ENCODE measurements around the gene ASXL2. TPM values are rescaled to one million over a fixed set of nuclear protein-coding genes. Genes with fewer than 3 reads are reported as not detected.
A peak's percentile ranks its signal among the peaks of the same experiment; 100 is the strongest.
"Not testable (repeated sequence)": the region's sequence is repeated elsewhere in the genome, so short reads cannot be mapped to it uniquely, and the experiment has no call there.

Gene ASXL2
- total RNA-seq, 1 donor from 2014 or later: 25.4 TPM

DNA sequence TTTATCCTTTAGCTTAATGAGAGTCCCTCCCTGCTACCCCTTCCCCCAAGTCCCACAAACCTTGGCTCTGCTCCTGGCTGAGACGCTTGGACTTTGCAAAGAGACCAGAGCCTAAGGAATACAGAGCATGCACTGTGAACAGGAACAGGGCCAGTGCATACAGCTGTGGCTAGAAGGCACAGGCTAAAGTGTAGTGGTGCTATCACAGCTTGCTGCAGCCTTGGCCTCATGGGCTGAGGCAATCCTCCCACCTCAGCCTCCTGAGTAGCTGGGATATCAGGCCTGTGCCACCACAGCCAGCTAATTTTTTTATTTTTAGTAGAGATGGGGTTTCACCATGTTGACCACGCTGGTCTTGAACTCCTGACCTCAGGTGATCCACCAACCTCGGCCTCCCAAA is 39.5 kb upstream of the ASXL2 start:
- no peak for DNase-seq (ENCODE audit: low spot score in 2 of 2, unreplicated experiment in 2 of 2)
- Mint-ChIP-seq H3K4me3 (no peak overlapping the region), H3K27me3 (ENCODE audit: low read depth) (no peaks in the 10 kb centered on the region), H3K4me1 (peaks cover 11% of the 10 kb centered on the region), H3K9me3 (no peaks in the 10 kb centered on the region), H3K36me3 (no peaks in the 10 kb centered on the region), H3K27ac (no peak overlapping the region)
- TF ChIP-seq, protein P1, sequence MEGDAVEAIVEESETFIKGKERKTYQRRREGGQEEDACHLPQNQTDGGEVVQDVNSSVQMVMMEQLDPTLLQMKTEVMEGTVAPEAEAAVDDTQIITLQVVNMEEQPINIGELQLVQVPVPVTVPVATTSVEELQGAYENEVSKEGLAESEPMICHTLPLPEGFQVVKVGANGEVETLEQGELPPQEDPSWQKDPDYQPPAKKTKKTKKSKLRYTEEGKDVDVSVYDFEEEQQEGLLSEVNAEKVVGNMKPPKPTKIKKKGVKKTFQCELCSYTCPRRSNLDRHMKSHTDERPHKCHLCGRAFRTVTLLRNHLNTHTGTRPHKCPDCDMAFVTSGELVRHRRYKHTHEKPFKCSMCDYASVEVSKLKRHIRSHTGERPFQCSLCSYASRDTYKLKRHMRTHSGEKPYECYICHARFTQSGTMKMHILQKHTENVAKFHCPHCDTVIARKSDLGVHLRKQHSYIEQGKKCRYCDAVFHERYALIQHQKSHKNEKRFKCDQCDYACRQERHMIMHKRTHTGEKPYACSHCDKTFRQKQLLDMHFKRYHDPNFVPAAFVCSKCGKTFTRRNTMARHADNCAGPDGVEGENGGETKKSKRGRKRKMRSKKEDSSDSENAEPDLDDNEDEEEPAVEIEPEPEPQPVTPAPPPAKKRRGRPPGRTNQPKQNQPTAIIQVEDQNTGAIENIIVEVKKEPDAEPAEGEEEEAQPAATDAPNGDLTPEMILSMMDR (IDR thresholded peaks at IDR 0.05; ENCODE audit: unreplicated experiment): no peak

DNA sequence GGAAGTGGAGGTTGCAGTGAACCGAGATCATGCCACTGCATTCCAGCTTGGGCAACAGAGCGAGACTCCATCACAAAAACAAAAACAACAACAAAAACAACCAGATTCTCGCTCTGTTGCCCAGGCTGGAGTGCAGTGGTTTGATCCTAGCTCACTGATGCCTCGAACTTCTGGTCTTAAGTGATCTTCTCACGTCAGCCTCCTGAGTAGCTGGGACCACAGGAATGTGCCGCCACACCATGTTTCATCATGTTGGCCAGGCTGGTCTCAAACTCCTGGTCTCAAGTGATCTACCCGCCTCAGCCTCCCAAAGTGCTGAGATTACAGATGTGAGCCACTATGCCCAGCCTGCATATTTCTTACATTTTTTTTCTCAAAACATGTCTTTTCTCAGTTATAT is 39.1 kb upstream of the ASXL2 start:
- not testable (repeated sequence) for H3K9me3 Mint-ChIP-seq; H3K27me3 Mint-ChIP-seq (ENCODE audit: low read depth); H3K27ac Mint-ChIP-seq; H3K4me3 Mint-ChIP-seq; DNase-seq (ENCODE audit: low spot score in 2 of 2, unreplicated experiment in 2 of 2); H3K36me3 Mint-ChIP-seq
- peaks cover 12% of the 10 kb centered on the region for H3K4me1 Mint-ChIP-seq

DNA sequence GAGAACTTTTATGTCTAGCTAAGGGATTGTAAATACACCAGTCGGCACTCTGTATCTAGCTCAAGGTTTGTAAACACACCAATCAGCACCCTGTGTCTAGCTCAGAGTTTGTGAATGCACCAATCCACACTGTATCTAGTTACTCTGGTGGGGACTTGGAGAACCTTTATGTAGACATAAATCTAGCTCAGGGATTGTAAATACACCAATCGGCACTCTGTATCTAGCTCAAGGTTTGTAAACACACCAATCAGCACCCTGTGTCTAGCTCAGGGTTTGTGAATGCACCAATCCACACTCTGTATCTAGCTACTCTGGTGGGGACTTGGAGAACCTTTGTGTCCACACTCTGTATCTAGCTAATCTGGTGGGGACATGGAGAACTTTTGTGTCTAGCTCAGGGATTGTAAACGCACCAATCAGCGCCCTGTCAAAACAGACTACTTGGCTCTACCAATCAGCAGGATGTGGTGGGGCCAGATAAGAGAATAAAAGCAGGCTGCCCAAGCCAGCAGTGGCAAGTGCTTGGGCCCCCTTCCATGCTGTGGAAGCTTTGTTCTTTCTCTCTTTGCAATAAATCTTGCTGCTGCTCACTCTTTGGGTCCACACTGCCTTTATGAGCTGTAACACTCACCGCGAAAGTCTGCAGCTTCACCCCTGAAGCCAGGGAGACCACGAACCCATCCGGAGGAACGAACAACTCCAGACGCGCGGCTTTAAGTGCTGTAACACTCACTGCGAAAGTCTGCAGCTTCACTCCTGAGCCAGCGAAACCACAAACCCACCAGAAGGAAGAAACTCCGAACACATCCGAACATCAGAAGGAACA is 37.9 kb upstream of the ASXL2 start:
- not testable (repeated sequence) for H3K9me3 Mint-ChIP-seq; H3K36me3 Mint-ChIP-seq; H3K27me3 Mint-ChIP-seq (ENCODE audit: low read depth); H3K4me3 Mint-ChIP-seq; DNase-seq (ENCODE audit: low spot score in 2 of 2, unreplicated experiment in 2 of 2); H3K27ac Mint-ChIP-seq
- H3K4me1 Mint-ChIP-seq: peaks cover 12% of the 10 kb centered on the region

DNA sequence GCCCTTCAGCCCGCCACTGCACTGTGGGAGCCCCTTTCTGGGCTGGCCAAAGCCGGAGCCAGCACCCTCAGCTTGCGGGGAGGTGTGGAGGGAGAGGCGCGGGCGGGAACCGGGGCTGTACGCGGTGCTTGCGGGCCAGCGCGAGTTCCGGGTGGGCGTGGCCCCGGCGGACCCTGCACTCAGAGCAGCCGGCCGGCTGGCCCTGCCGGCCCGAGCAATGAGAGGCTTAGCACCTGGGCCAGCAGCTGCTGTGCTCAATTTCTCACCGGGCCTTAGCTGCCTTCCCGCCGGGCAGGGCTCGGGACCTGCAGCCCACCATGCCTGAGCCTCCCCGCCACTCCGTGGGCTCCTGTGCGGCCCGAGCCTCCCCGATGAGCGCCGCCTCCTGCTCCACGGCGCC is 37.1 kb upstream of the ASXL2 start:
- H3K9me3 Mint-ChIP-seq; H3K27ac Mint-ChIP-seq; H3K4me3 Mint-ChIP-seq; DNase-seq (ENCODE audit: low spot score in 2 of 2, unreplicated experiment in 2 of 2); H3K36me3 Mint-ChIP-seq; H3K27me3 Mint-ChIP-seq (ENCODE audit: low read depth): not testable (repeated sequence)
- peaks cover 12% of the 10 kb centered on the region for H3K4me1 Mint-ChIP-seq

DNA sequence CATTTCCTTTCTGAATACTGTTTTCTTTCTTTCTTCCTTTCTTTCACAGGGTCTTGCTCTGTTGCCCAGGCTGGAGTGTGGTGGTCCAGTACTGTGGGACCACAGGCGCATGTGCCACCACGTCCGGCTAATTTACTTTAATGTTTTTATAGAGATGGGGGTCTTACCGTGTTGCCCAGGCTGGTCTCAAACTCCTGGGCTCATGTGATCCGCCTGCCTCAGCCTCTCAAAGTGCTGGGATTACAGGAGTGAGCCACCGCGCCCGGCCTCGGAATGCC is 35.3 kb upstream of the ASXL2 start:
- not testable (repeated sequence) for H3K36me3 Mint-ChIP-seq; DNase-seq (ENCODE audit: low spot score in 2 of 2, unreplicated experiment in 2 of 2); H3K27ac Mint-ChIP-seq; H3K4me3 Mint-ChIP-seq; H3K27me3 Mint-ChIP-seq (ENCODE audit: low read depth); H3K9me3 Mint-ChIP-seq
- H3K4me1 Mint-ChIP-seq: peaks cover 12% of the 10 kb centered on the region

DNA sequence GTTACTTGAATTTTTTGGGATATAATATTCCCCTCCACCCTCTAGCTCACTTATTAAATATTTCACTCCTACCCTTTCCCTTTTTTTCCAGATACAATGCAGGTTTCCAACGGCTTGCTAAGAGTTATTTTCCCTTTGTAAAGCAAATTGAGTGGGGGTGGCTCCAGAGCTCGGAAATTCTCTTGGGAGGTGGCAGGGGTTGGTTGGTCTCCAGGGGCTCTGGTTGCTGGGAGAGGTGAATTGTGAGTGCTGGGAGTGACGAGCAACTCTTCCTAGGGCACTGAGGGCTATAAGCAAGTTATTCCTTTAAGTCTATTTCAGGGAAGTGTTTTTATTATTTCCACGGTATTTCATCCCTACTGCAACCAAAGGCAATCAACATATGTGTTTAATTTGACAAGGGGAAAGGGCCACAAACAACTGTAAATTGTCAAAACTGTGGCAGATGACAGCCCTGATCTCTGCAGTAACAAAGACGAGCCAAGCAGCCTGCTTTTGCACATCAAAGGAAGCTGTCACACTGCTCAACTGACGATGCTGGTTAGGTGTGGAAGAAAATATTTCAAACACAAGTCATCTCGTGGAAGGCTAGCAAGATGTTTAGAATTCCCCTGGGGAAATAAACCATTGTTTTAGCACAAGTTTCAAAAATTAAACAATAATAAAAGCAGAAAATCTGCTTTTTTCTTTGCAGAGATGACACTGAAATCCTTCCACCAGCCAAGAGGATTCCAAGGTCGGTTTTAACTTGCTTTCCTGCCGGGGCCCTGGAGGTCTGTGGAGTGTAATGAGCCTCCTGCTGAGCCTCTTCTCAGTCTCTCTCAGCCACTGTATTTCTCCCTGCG is 34.8 kb upstream of the ASXL2 start:
- Mint-ChIP-seq H3K27ac (peak overlapping the region; percentile 69), H3K36me3 (no peaks in the 10 kb centered on the region), H3K4me1 (peaks cover 12% of the 10 kb centered on the region), H3K4me3 (peak overlapping the region; percentile 9), H3K27me3 (ENCODE audit: low read depth) (no peaks in the 10 kb centered on the region), H3K9me3 (no peaks in the 10 kb centered on the region)
- no peak for DNase-seq (ENCODE audit: low spot score in 2 of 2, unreplicated experiment in 2 of 2)
- TF ChIP-seq, protein P1 (IDR thresholded peaks at IDR 0.05; ENCODE audit: unreplicated experiment): no peak

DNA sequence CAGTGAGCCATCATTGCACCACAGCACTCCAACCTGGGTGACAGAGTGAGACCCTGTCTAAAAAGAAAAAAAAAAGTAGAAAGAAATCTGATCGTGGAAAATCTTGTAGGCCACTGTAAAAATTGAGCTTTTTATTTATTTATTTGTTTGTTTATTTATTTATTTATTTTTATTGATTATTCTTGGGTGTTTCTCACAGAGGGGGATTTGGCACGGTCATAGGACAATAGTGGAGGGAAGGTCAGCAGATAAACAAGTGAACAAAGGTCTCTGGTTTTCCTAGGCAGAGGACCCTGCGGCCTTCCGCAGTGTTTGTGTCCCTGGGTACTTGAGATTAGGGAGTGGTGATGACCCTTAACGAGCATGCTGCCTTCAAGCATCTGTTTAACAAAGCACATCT is 31.3 kb upstream of the ASXL2 start:
- H3K27ac Mint-ChIP-seq; H3K27me3 Mint-ChIP-seq (ENCODE audit: low read depth); DNase-seq (ENCODE audit: low spot score in 2 of 2, unreplicated experiment in 2 of 2); H3K9me3 Mint-ChIP-seq; H3K4me3 Mint-ChIP-seq; H3K36me3 Mint-ChIP-seq: not testable (repeated sequence)
- peaks cover 15% of the 10 kb centered on the region for H3K4me1 Mint-ChIP-seq

DNA sequence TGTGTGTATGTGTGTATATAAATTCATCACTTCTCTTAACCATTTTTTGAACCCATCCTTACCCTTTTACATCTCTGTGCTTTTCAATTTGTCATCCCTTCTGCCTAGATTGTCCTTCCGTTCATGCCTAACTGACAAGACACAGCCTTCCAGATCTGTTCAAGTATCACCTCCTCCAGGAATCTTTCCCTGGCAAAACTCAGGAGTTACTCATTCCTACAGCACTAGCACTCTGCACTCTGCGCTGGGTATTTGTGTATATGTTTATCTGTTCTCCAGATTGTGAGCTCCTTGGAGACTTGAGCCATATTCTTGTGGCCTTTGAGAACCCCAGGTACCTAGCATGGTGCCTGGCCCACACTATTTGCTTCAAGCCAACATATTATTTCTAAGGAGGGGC is 26.8 kb upstream of the ASXL2 start:
- H3K4me3 Mint-ChIP-seq: no peak overlapping the region
- DNase-seq (ENCODE audit: low spot score in 2 of 2, unreplicated experiment in 2 of 2): no peak
- no peaks in the 10 kb centered on the region for H3K27me3 Mint-ChIP-seq (ENCODE audit: low read depth)
- TF ChIP-seq, protein P1 (IDR thresholded peaks at IDR 0.05; ENCODE audit: unreplicated experiment): no peak
- peaks cover 3% of the 10 kb centered on the region for H3K4me1 Mint-ChIP-seq
- H3K36me3 Mint-ChIP-seq: no peaks in the 10 kb centered on the region
- H3K27ac Mint-ChIP-seq: no peak overlapping the region
- peaks cover 5% of the 10 kb centered on the region for H3K9me3 Mint-ChIP-seq

Data from mesothelial cell of epicardium (in vitro differentiated cells).